NCI-H128 (cell line): Measurements from ENCODE around the gene CSMD2.

Experiments
- DNase-seq: peaks from one replicate; lab custom pipeline; 2025; ENCODE audit not compliant: unreplicated experiment; lab: John Stamatoyannopoulos, UW

CSMD2 gene

GRCh38 chr1:34007760-34008159 is 157.3 kb downstream of the CSMD2 start:
- DNase-seq, result no peak

GRCh38 chr1:34005309-34005708 is 159.7 kb downstream of the CSMD2 start:
- DNase-seq, result no peak

- peak; percentile 10 for DNase-seq
Measured at GRCh38 chr1:34002810-34003209, 162.2 kb downstream of the CSMD2 start.

GRCh38 chr1:33997127-33998036 is 167.6 kb downstream of the CSMD2 start:
- no peak for DNase-seq

- no peak for DNase-seq
Measured at GRCh38 chr1:33996281-33996680, 168.7 kb downstream of the CSMD2 start.

GRCh38 chr1:33993301-33993700 is 171.7 kb downstream of the CSMD2 start:
- DNase-seq, result no peak

- no peak for DNase-seq
Measured at GRCh38 chr1:33990281-33990680, 174.7 kb downstream of the CSMD2 start.

GRCh38 chr1:33988161-33988560 is 176.9 kb downstream of the CSMD2 start:
- DNase-seq, result no peak

- no peak for DNase-seq
Measured at GRCh38 chr1:33986390-33987095, 178.5 kb downstream of the CSMD2 start.

- no peak for DNase-seq
Measured at GRCh38 chr1:33985656-33986055, 179.4 kb downstream of the CSMD2 start.

GRCh38 chr1:33984906-33985565 is 180.0 kb downstream of the CSMD2 start:
- no peak for DNase-seq

GRCh38 chr1:33982419-33982818 is 182.6 kb downstream of the CSMD2 start:
- DNase-seq, result no peak

- DNase-seq, result no peak
Measured at GRCh38 chr1:33979341-33979740, 185.7 kb downstream of the CSMD2 start.

- no peak for DNase-seq
Measured at GRCh38 chr1:33975961-33976360, 189.1 kb downstream of the CSMD2 start.

- no peak for DNase-seq
Measured at GRCh38 chr1:33973799-33974545, 191.1 kb downstream of the CSMD2 start.

- no peak for DNase-seq
Measured at GRCh38 chr1:33972676-33973395, 192.2 kb downstream of the CSMD2 start.

GRCh38 chr1:33971913-33972312 is 193.1 kb downstream of the CSMD2 start:
- DNase-seq, result no peak

- no peak for DNase-seq
Measured at GRCh38 chr1:33971018-33971710, 193.9 kb downstream of the CSMD2 start.

GRCh38 chr1:33970148-33970825 is 194.7 kb downstream of the CSMD2 start:
- DNase-seq, result no peak
